GM23338 (cell line): Measurements from ENCODE around the gene TEX35. TPM values are rescaled to one million over a fixed set of nuclear protein-coding genes. Genes with fewer than 3 reads are reported as not detected.

ENCODE experiments used
- ATAC-seq: fragments of 200-7000 bp; cut with Tn5 transposase; 3 replicates; pipeline ENCODE4 v1.9.1; 2020
- DNase-seq: peaks from one replicate; pipeline ENCODE4 v3.0.0-alpha.2; 2015; ENCODE audit warnings: low spot score
- H2AFZ ChIP-seq: fragments of 200-600 bp; sonication (generic); 2 replicates; pipeline ENCODE4 v1.8.0; 2016; ENCODE audit warnings: antibody characterized with exemption, mild to moderate bottlenecking, moderate library complexity
- H3F3A ChIP-seq: fragments of 200-600 bp; sonication (generic); replicated peaks from 2 replicates; pipeline ENCODE4 v1.8.0; 2017; ENCODE audit warnings: antibody characterized with exemption, mixed run types, low read depth
- H3K27ac ChIP-seq: fragments of 200-600 bp; sonication (generic); 2 replicates; pipeline ENCODE4 v1.6.1; 2016; ENCODE audit warnings: low read depth
- H3K27me3 ChIP-seq: fragments of 200-600 bp; sonication (generic); 2 replicates; pipeline ENCODE4 v1.8.0; 2016; ENCODE audit warnings: mild to moderate bottlenecking, mixed run types, moderate library complexity; ENCODE audit not compliant: insufficient read depth
- H3K36me3 ChIP-seq: fragments of 200-600 bp; sonication (generic); 2 replicates; pipeline ENCODE4 v1.8.0; 2016; ENCODE audit warnings: mild to moderate bottlenecking; ENCODE audit not compliant: insufficient read depth
- H3K4me1 ChIP-seq: fragments of 200-600 bp; sonication (generic); 2 replicates; pipeline ENCODE4 v1.8.0; 2016; ENCODE audit warnings: mild to moderate bottlenecking, moderate library complexity; ENCODE audit not compliant: insufficient read depth
- H3K4me2 ChIP-seq: fragments of 200-600 bp; sonication (generic); 2 replicates; pipeline ENCODE4 v1.7.1; 2017; ENCODE audit warnings: mixed run types
- H3K4me3 ChIP-seq: fragments of 200-600 bp; sonication (generic); 2 replicates; pipeline ENCODE4 v1.6.1; 2016; ENCODE audit warnings: mixed run types
- H3K79me2 ChIP-seq: fragments of 200-600 bp; sonication (generic); replicated peaks from 2 replicates; pipeline ENCODE4 v1.8.0; 2017; ENCODE audit warnings: mild to moderate bottlenecking; ENCODE audit not compliant: insufficient read depth
- H3K9me2 ChIP-seq: fragments of 200-600 bp; sonication (generic); 2 replicates; pipeline ENCODE4 v1.8.0; 2017; ENCODE audit not compliant: insufficient read depth
- H4K20me1 ChIP-seq: fragments of 200-600 bp; sonication (generic); replicated peaks from 2 replicates; pipeline ENCODE4 v1.8.0; 2017; ENCODE audit warnings: mild to moderate bottlenecking; ENCODE audit not compliant: insufficient read depth
- H3K27ac Mint-ChIP-seq: 2 replicates; pipeline ENCODE4 v1.8.0; 2020; ENCODE audit warnings: inconsistent platforms, mild to moderate bottlenecking, moderate library complexity, mixed read lengths
- H3K27me3 Mint-ChIP-seq: 3 replicates; pipeline ENCODE4 v1.8.0; 2022; ENCODE audit warnings: low read depth, mild to moderate bottlenecking, moderate library complexity, mixed read lengths, inconsistent platforms; ENCODE audit not compliant: insufficient read depth, poor library complexity
- H3K36me3 Mint-ChIP-seq: 3 replicates; pipeline ENCODE4 v1.8.0; 2021; ENCODE audit warnings: low read depth, mild to moderate bottlenecking, inconsistent platforms, moderate library complexity, mixed read lengths
- H3K4me1 Mint-ChIP-seq: 3 replicates; pipeline ENCODE4 v1.8.0; 2020; ENCODE audit warnings: mild to moderate bottlenecking, inconsistent platforms, mixed read lengths
- H3K4me3 Mint-ChIP-seq: 3 replicates; pipeline ENCODE4 v1.8.0; 2021; ENCODE audit warnings: moderate library complexity, mild to moderate bottlenecking, inconsistent platforms, mixed read lengths
- H3K9me3 Mint-ChIP-seq: 3 replicates; pipeline ENCODE4 v1.8.0; 2020; ENCODE audit warnings: moderate library complexity, mild to moderate bottlenecking, inconsistent platforms, mixed read lengths
- CTCF ChIP-seq, 2 experiments: fragments of 200-600 bp in 1 of 2; sonication (generic) in 1 of 2; conservative IDR thresholded peaks; 2 replicates each; pipeline versions ENCODE4 v1.5.1 to v1.6.1; 2016 to 2017; ENCODE audit warnings: antibody characterized with exemption in 2 of 2, low read depth in 2 of 2, mild to moderate bottlenecking in 2 of 2, moderate library complexity in 1 of 2
- ETS1 ChIP-seq: IDR thresholded peaks from 2 replicates; pipeline ENCODE4 v1.6.1; 2016; ENCODE audit warnings: antibody characterized with exemption
- EZH2 ChIP-seq: fragments of 200-600 bp; sonication (generic); IDR thresholded peaks from one replicate; pipeline ENCODE4 v1.8.0; 2017; ENCODE audit warnings: antibody characterized with exemption, mild to moderate bottlenecking, low read depth; ENCODE audit not compliant: unreplicated experiment
- JUNB ChIP-seq: IDR thresholded peaks from one replicate; pipeline ENCODE4 v1.6.1; 2016; ENCODE audit warnings: antibody characterized with exemption; ENCODE audit not compliant: unreplicated experiment
- POLR2AphosphoS5 ChIP-seq: IDR thresholded peaks from 2 replicates; pipeline ENCODE4 v1.6.1; 2016; ENCODE audit warnings: antibody characterized with exemption, low read depth
- STAT1 ChIP-seq: IDR thresholded peaks from one replicate; pipeline ENCODE4 v1.6.1; 2016; ENCODE audit warnings: antibody characterized with exemption; ENCODE audit not compliant: unreplicated experiment
- ZNF114 ChIP-seq: fragments of 250-450 bp; sonication (Bioruptor Pico); IDR thresholded peaks from 2 replicates; pipeline ENCODE4 v1.5.0; 2020; ENCODE audit warnings: mild to moderate bottlenecking, moderate library complexity
- ZNF331 ChIP-seq: fragments of 250-450 bp; sonication (Bioruptor Pico); IDR thresholded peaks from 2 replicates; pipeline ENCODE4 v1.5.0; 2020; ENCODE audit warnings: low read depth, mild to moderate bottlenecking, moderate library complexity
- polyA plus RNA-seq: library from polyadenylated mRNA; unstranded; fragments of >200 nt; fragmentation: Nextera tagmentation; extraction: Ambion mirVana; gene quantifications from 2 replicates; pipeline ENCODE4 v1.2.1, GENCODE V29; 2016
- total RNA-seq: library from RNA; depleted of rRNA; stranded (reverse); fragments of >200 nt; shearing (Covaris generic); gene quantifications from 2 replicates; pipeline ENCODE4 v1.2.3, GENCODE V29; 2014

Gene TEX35
- total and polyA plus RNA-seq, 2 experiments from 2014 or later, result not detected

- TF ChIP-seq STAT1 (no peak), ETS1 (no peak), EZH2 (no peak), ZNF114 (CRISPR knock-in tag) (no peak), ZNF331 (CRISPR knock-in tag) (no peak), JUNB (no peak)
Observed at GRCh38 chr1:178541379-178541778, 28.5 kb downstream of the TEX35 start (continued).

GRCh38 chr1:178541829-178542553 lies 29.1 kb downstream of the TEX35 start:
- Histone ChIP-seq H3K4me2 (peak overlapping the region; percentile 98), H2AFZ (peak overlapping the region; percentile 100), H3K79me2 (peaks cover 7% of the 10 kb centered on the region), H3K9me2 (0 out of 2 replicates have a peak, but pooled peaks cover under 1% of the 10 kb centered on the region), H3K4me1 (0 out of 2 replicates have a peak, but pooled peaks cover 6% of the 10 kb centered on the region), H4K20me1 (no peaks in the 10 kb centered on the region), H3K27ac (peak overlapping the region; percentile 79; the same call in 1 of the 2 replicates), H3K36me3 (no peaks in the 10 kb centered on the region; the same call in 1 of the 2 replicates), H3F3A (no peaks in the 10 kb centered on the region), H3K4me3 (peak overlapping the region; percentile 97), H3K27me3 (no peaks in the 10 kb centered on the region)
- Mint-ChIP-seq H3K4me1 (peaks cover 17% of the 10 kb centered on the region), H3K27ac (peak overlapping the region; percentile 86), H3K9me3 (no peaks in the 10 kb centered on the region), H3K36me3 (peaks cover 6% of the 10 kb centered on the region; the same call in 2 of the 3 replicates), H3K4me3 (peak overlapping the region; percentile 93), H3K27me3 (peaks cover 13% of the 10 kb centered on the region)
- peak; percentile 69 for DNase-seq
- peak; percentile 65 for ATAC-seq
- TF ChIP-seq STAT1 (no peak), EZH2 (no peak), ETS1 (no peak), CTCF (conservative IDR thresholded peaks at IDR 0.05; ENCODE audit: low read depth in 2 of 2) (peak in 1 of 2 experiments; percentile 9; a peak in 1 of 4 replicates), POLR2AphosphoS5 (peak; percentile 66)
